ENCODE data around the gene CCDC97. TPM values are rescaled to one million over a fixed set of nuclear protein-coding genes. Genes with fewer than 3 reads are reported as not detected.

The CCDC97 gene
- total RNA-seq, 2 experiments from 2014 or later = 37.8 to 40.8 TPM

DNA sequence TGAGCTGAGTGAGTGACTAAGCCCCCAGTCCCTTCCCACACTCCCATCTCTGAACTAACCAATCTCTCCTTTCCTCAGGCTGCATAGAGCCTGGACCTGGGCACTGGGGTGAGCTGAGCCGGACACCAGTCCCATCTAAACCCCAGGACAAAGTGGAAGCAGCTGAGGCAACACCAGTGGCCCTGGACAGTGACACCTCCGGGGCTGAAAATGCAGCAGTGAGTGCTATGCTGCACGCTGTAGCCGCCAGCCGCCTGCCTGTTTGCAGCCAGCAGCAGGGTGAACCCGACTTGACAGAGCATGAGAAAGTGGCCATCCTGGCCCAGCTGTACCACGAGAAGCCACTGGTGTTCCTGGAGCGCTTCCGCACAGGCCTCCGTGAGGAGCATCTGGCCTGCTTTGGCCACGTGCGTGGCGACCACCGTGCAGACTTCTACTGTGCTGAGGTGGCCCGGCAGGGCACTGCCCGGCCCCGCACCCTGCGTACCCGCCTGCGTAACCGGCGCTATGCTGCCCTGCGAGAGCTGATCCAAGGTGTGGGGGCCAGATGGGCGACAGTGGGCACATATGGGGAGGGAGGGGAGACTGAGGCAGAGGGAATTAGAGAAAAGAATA lies 6.4 kb downstream of the CCDC97 start:
- H3K4me1 Mint-ChIP-seq = peaks cover 21% of the 10 kb centered on the region
- ATAC-seq (ENCODE audit: low read depth) = no peak
- H3K27ac Mint-ChIP-seq = peak overlapping the region; percentile 58
- H3K9me3 Mint-ChIP-seq = no peaks in the 10 kb centered on the region
- POLR2A ChIA-PET = interaction anchor here (1.1 to 1.6 kb wide), 2 partner anchors 8 to 9 kb away, joined by 5 to 6 read pairs; no protein-coding TSS in a partner anchor
- peaks cover 30% of the 10 kb centered on the region for H3K36me3 Mint-ChIP-seq
- H3K4me3 Mint-ChIP-seq = no peak overlapping the region
- no peak for DNase-seq
- H3K27me3 Mint-ChIP-seq = no peaks in the 10 kb centered on the region

DNA sequence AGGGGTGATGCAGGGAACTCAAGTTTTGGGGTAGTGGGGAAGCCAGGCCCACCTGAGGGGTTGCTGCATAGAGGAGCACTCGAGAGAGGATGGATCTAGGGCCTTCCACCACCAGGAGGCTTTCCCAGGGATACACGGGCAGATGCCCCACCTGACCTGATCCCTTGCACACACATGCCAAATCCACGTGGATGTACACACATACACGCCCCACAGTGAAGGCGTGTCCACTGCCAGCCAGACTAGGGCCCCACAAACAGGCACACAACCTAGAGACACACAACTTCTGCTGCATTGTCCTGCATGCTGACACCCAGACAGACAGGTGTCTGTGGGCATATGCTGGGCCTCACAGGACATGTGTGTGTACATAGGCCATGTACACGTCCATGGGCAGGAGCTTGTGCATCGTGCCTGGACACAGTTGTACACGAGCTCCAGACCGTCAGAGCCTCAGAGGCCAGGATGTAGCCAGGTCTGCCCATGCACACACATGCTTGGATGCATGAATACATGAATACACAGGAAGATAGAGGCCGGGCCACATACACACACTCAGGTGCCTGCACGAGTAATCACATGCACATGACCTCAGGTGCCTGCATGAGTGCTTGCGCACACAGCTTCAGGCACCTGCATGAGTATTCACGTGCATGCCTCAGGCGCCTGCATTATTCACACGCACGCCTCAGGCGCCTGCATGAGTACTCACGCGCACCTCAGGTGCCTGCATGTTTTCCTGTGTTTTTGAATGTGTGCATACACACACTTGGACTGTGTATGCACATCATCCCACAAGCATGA lies 8.9 kb downstream of the CCDC97 start:
- no peak for ATAC-seq (ENCODE audit: low read depth)
- POLR2A ChIA-PET = interaction anchor here (0.8 to 1.5 kb wide), 3 partner anchors 8 to 45 kb away, joined by 3 to 6 read pairs (median 3); partner anchors contain the start of genes B9D2 and CCDC97
- no peak overlapping the region for H3K4me3 Mint-ChIP-seq

DNA sequence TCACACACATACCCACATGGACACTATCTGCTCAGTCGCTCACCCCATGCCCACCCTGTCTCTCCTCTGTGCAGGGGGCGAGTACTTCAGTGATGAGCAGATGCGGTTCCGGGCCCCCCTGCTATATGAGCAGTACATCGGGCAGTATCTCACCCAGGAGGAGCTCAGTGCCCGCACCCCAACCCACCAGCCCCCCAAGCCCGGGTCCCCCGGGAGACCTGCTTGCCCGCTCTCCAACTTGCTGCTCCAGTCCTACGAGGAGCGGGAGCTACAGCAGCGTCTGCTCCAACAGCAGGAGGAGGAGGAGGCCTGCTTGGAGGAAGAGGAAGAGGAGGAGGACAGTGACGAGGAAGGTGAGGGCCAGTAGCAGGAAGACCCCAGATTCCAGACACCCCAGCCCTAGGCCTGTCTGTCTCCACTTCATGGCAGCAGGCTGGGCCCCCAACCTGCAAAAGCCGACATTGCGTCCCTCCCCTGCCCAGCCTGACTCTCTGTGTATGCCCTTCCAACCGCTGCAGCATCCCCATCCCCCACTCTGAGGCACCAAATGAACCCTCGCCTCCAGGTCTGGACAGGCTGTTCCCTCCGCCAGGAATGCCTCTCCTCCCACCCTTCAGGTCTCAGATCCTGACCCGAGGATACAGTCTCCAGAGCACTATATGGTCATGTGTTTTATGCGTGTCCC lies 9.7 kb downstream of the CCDC97 start:
- H3K4me3 Mint-ChIP-seq = no peak overlapping the region
- H3K36me3 Mint-ChIP-seq = peaks cover 22% of the 10 kb centered on the region
- no peak overlapping the region for H3K27ac Mint-ChIP-seq
- POLR2A ChIA-PET = interaction anchor here (0.8 to 2.8 kb wide), 3 partner anchors 9 to 44 kb away, joined by 3 to 9 read pairs (median 6); partner anchors contain the start of genes B9D2, CCDC97 and TGFB1
- DNase-seq = no peak
- H3K27me3 Mint-ChIP-seq = no peaks in the 10 kb centered on the region
- H3K9me3 Mint-ChIP-seq = no peaks in the 10 kb centered on the region
- H3K4me1 Mint-ChIP-seq = peaks cover 20% of the 10 kb centered on the region
- ATAC-seq (ENCODE audit: low read depth) = no peak

More for the DNA sequence above, 8.9 kb downstream of the CCDC97 start:
- H3K36me3 Mint-ChIP-seq = peaks cover 21% of the 10 kb centered on the region
- peak overlapping the region; percentile 34 for H3K27ac Mint-ChIP-seq
- H3K9me3 Mint-ChIP-seq = no peaks in the 10 kb centered on the region
- DNase-seq = no peak
- peaks cover 19% of the 10 kb centered on the region for H3K4me1 Mint-ChIP-seq
- H3K27me3 Mint-ChIP-seq = no peaks in the 10 kb centered on the region

DNA sequence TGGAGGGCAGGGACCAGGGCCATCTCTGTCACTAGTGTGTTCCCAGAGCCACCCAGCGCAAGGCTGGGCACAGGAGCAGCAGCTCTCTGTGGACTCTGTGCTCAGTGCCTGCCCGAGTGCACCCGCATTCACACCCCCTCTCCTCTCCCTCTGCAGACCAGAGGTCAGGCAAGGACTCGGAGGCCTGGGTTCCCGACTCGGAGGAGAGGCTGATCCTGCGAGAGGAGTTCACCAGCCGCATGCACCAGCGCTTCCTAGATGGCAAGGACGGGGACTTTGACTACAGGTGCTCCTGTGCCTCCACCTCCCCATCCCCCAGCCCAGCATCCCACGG lies 10.2 kb downstream of the CCDC97 start:
- Mint-ChIP-seq H3K36me3 (peaks cover 25% of the 10 kb centered on the region), H3K27me3 (no peaks in the 10 kb centered on the region), H3K27ac (no peak overlapping the region), H3K9me3 (no peaks in the 10 kb centered on the region), H3K4me1 (peaks cover 23% of the 10 kb centered on the region), H3K4me3 (no peak overlapping the region)
- POLR2A ChIA-PET = interaction anchor here (2.8 kb wide), 1 partner anchor 32 kb away, joined by 9 read pairs; the partner anchor contains the start of gene TGFB1
- DNase-seq (no peak), ATAC-seq (ENCODE audit: low read depth) (no peak)

DNA sequence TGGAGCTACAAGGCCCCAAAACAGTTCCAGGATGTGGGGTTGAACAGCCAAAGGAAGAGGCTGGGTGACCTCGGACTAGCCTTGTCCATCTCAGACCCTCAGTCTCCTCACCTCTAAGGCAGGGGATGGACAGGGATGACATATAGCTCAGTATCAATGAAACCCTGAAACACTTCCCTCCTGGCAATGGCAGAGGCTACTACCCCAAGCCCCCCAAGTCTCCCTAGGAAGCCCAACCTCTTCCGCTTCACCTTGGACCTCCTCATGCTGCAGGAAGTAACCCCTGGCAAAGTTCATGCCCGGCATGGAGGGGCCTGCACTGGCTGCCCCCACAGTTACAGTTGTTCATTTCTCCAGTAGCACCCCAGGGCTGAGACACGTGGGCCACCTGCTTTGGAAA lies 10.6 kb downstream of the CCDC97 start:
- Mint-ChIP-seq H3K27ac (peak overlapping the region; percentile 15), H3K36me3 (peaks cover 27% of the 10 kb centered on the region), H3K4me1 (peaks cover 26% of the 10 kb centered on the region)

DNA sequence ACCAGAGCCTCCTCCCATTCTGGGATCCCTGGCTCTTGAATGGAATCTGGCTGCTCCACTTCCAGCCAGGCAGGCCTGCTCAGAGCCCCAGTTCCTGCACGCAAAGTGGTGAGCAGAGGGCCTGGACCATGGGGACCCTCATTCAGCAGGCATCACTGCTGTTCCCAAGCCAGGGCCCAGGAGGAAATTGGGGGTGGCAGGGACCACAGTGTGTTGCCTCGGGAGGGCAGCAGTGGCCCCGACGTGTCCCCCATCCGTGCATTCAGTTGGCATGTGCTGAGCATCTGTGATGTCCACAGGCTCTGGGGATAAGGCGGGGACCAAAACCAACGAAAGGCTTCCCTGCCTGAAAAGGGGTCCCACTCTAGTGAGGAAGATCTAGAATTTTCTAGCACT lies 11.2 kb downstream of the CCDC97 start:
- no peaks in the 10 kb centered on the region for H3K9me3 Mint-ChIP-seq
- DNase-seq (no peak), ATAC-seq (ENCODE audit: low read depth) (no peak)
- H3K27me3 Mint-ChIP-seq = no peaks in the 10 kb centered on the region
- peak overlapping the region; percentile 42 for H3K27ac Mint-ChIP-seq
- peaks cover 26% of the 10 kb centered on the region for H3K36me3 Mint-ChIP-seq
- no peak overlapping the region for H3K4me3 Mint-ChIP-seq
- peaks cover 29% of the 10 kb centered on the region for H3K4me1 Mint-ChIP-seq
- POLR2A ChIA-PET = interaction anchor here (1.1 to 2.8 kb wide), 2 partner anchors 9 to 31 kb away, joined by 3 to 9 read pairs; partner anchors contain the start of gene TGFB1

More for the DNA sequence above, 10.6 kb downstream of the CCDC97 start:
- ATAC-seq (ENCODE audit: low read depth) (no peak), DNase-seq (no peak)
- Mint-ChIP-seq H3K9me3 (no peaks in the 10 kb centered on the region), H3K4me3 (no peak overlapping the region), H3K27me3 (no peaks in the 10 kb centered on the region)
- POLR2A ChIA-PET = interaction anchor here (2.8 kb wide), 1 partner anchor 32 kb away, joined by 9 read pairs; the partner anchor contains the start of gene TGFB1

DNA sequence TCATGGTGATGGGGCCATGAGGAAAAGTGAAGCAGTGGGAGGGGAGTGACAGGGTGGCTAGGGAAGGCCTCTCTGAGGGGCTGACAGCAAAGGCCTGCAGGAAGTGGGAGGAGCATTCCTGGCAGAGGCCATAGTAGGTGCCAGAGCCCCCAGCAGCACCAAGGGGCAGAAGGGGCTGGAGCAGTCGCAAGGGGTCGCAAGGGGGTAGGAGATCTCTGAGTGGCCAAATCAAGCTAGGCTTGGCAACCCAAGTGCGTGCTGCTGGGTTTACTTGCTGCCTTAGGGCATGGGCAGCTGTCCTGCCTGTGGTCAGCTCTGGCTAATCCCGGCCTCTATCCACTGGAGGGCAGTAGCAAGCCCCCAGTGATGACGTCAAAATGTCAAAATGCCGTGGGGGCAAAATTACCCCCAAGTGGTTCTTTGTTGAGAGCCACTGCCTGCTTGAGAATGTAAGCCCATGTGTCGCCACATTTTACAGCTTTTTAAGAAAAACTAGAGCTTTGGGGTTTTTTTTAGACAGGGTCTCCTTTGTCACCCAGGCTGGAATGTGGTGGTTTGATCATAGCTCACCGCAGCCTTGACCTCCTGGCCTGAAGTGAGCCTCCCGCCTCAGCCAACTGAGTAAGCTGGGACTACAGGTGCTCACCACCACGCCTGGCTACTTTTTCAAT lies 11.8 kb downstream of the CCDC97 start:
- ATAC-seq (ENCODE audit: low read depth) = no peak
- DNase-seq = no peak
- H3K9me3 Mint-ChIP-seq = no peaks in the 10 kb centered on the region

DNA sequence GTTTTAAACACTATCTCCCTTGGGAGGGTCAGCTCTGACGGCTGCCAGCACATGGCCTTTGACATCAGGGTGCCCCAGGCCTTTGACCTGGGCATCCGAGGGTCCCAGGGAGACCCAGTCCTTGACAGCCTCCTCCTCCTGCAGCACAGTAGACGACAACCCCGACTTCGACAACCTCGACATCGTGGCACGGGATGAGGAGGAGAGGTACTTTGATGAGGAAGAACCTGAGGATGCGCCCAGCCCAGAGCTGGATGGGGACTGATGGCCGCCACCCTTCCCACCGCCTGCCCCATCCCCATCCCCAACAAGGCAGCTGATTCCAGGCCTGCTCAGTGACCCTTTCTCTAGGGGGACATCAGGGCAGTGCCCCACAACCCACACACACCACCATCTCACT lies 12.5 kb downstream of the CCDC97 start:
- Mint-ChIP-seq H3K4me3 (no peak overlapping the region), H3K36me3 (peaks cover 23% of the 10 kb centered on the region), H3K9me3 (no peaks in the 10 kb centered on the region), H3K4me1 (peaks cover 32% of the 10 kb centered on the region), H3K27ac (peak overlapping the region; percentile 68), H3K27me3 (no peaks in the 10 kb centered on the region)
- POLR2A ChIA-PET = interaction anchor here (0.6 to 2.8 kb wide), 5 partner anchors 10 to 549 kb away, joined by 3 to 9 read pairs (median 3); partner anchors contain the start of genes CCDC97 and TGFB1
- DNase-seq = no peak
- ATAC-seq (ENCODE audit: low read depth) = no peak

More for the DNA sequence above, 11.8 kb downstream of the CCDC97 start:
- H3K4me3 Mint-ChIP-seq = no peak overlapping the region
- H3K36me3 Mint-ChIP-seq = peaks cover 25% of the 10 kb centered on the region
- peak overlapping the region; percentile 42 for H3K27ac Mint-ChIP-seq
- POLR2A ChIA-PET = interaction anchor here (0.5 to 2.8 kb wide), 6 partner anchors 10 to 549 kb away, joined by 3 to 9 read pairs (median 3); partner anchors contain the start of genes CCDC97 and TGFB1
- H3K27me3 Mint-ChIP-seq = no peaks in the 10 kb centered on the region
- H3K4me1 Mint-ChIP-seq = peaks cover 33% of the 10 kb centered on the region

DNA sequence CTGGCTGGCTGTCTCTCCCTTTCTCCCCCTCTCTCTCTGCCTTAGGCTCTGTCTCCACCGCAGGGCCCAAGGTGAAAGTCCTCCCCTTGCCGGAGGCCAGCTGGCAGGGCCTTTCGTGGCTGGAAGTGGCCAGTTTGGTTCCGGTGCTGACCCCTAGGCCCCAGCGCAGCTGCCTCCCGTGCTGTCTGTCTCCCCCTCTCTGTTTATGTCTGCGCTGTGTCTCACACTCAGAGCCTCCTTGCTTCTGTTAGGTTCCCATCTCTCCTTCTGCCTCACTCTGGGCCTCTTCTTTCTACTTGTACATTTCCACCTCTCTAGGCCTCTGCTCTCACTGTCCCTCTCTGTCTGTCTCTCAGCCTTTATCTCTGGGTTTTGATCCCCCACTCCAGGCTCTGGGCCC lies 13.1 kb downstream of the CCDC97 start:
- Mint-ChIP-seq H3K36me3 (peaks cover 25% of the 10 kb centered on the region), H3K27me3 (no peaks in the 10 kb centered on the region), H3K27ac (peak overlapping the region; percentile 68), H3K4me1 (peaks cover 36% of the 10 kb centered on the region), H3K9me3 (no peaks in the 10 kb centered on the region), H3K4me3 (no peak overlapping the region)
- ATAC-seq (ENCODE audit: low read depth) (no peak), DNase-seq (no peak)
- POLR2A ChIA-PET = no interaction called here

DNA sequence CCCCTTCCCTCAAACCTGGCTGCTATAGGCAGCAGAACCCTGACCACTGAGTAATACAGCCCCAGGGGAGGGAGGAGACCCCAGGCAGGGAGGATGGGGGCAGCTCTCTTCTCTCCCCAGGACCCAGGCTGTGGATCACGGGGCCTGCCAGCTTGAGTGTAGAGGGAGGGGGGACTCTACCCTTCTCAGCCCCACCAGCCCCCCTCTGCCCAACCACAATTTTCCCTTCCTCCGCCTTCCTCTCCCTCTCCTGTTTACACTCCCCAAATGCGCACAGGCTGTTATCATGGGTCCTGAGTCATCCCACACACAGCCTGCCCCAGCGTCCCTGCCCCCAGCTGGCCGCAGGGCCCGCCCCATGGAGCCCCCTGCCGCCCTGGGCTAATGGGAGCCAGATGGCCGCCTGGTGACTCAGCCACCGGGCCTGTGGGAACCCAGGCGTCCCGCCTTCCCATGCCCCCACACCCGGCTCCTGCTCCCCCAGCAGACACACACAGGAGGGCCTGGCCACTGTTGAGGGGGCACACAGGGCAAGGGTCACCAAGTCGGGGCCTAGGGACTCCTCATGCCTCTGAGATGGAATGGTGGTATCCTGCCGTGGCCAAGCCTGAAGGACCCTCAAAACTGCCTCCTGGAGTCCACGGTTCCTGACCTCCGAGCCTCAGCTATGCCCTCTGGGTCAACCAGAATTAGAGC lies 13.6 kb downstream of the CCDC97 start:
- Mint-ChIP-seq H3K36me3 (peaks cover 30% of the 10 kb centered on the region), H3K9me3 (no peaks in the 10 kb centered on the region), H3K4me3 (no peak overlapping the region), H3K4me1 (peaks cover 41% of the 10 kb centered on the region), H3K27ac (peak overlapping the region; percentile 71), H3K27me3 (no peaks in the 10 kb centered on the region)
- no peak for DNase-seq
- no peak for ATAC-seq (ENCODE audit: low read depth)
- POLR2A ChIA-PET = interaction anchor here (1.8 kb wide), 1 partner anchor 28 kb away, joined by 6 read pairs; no protein-coding TSS in a partner anchor

DNA sequence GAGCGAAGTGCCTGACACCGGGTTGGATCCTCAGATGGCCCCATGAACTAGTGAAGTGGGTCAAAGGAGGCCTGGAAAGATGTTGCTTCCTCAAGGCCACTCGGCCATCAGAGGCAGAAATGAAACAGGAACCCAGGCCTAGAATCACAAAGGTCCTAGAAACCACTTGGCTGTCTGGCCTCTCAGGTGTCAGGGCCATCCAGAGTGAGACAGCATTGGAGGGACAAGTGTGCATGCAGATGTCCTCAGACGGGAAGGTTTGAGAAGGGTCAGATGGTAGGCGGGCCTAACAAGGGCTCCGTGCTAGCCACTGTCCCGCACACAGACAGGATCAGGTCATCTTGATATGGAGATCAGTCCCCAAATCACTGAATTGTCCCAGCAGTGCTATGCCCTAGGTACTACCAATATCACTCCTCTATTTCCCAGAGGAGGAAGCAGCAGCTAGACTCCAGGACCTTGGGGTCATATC lies 14.3 kb downstream of the CCDC97 start:
- Mint-ChIP-seq H3K27me3 (no peaks in the 10 kb centered on the region), H3K4me1 (peaks cover 48% of the 10 kb centered on the region), H3K27ac (peak overlapping the region; percentile 84), H3K9me3 (no peaks in the 10 kb centered on the region), H3K36me3 (peaks cover 30% of the 10 kb centered on the region), H3K4me3 (no peak overlapping the region)
- POLR2A ChIA-PET = interaction anchor here (1.8 kb wide), 1 partner anchor 27 kb away, joined by 6 read pairs; no protein-coding TSS in a partner anchor
- DNase-seq = no peak
- no peak for ATAC-seq (ENCODE audit: low read depth)
